ENCODE data around the gene CCL7.

The CCL7 gene

GRCh38 chr17:34252444-34253138, 17.4 kb upstream of the CCL7 start:
- no peak for TF ChIP-seq CTCF (conservative IDR thresholded peaks at IDR 0.05; ENCODE audit: control insufficient read depth, insufficient read depth, low read depth, low read length)
- peak; percentile 92 for DNase-seq (ENCODE audit: low read depth)
- H3K4me3 ChIP-seq (ENCODE audit: control insufficient read depth, low read depth, low read length): no peak overlapping the region

- TF ChIP-seq CTCF (conservative IDR thresholded peaks at IDR 0.05; ENCODE audit: control insufficient read depth, insufficient read depth, low read depth, low read length): no peak
- DNase-seq (ENCODE audit: low read depth): no peak
- no peak overlapping the region for H3K4me3 ChIP-seq (ENCODE audit: control insufficient read depth, low read depth, low read length)
Measured at GRCh38 chr17:34253139-34253525, 16.9 kb upstream of the CCL7 start.

GRCh38 chr17:34254146-34254545, 15.9 kb upstream of the CCL7 start:
- TF ChIP-seq CTCF (conservative IDR thresholded peaks at IDR 0.05; ENCODE audit: control insufficient read depth, insufficient read depth, low read depth, low read length): no peak
- peak; percentile 92 for DNase-seq (ENCODE audit: low read depth)
- H3K4me3 ChIP-seq (ENCODE audit: control insufficient read depth, low read depth, low read length): no peak overlapping the region

- no peak for TF ChIP-seq CTCF (conservative IDR thresholded peaks at IDR 0.05; ENCODE audit: control insufficient read depth, insufficient read depth, low read depth, low read length)
- peak; percentile 84 for DNase-seq (ENCODE audit: low read depth)
- peak within 1 kb of the TSS; percentile 65 for H3K4me3 ChIP-seq (ENCODE audit: control insufficient read depth, low read depth, low read length)
Measured at GRCh38 chr17:34254651-34255380, 15.2 kb upstream of the CCL7 start, which contains the start of gene CCL2. TSS of gene CCL2 (plus strand) at chr17:34255285. CDS start at chr17:34255350, 65 bp downstream.

GRCh38 chr17:34255381-34255732, 14.7 kb upstream of the CCL7 start:
- TF ChIP-seq CTCF (conservative IDR thresholded peaks at IDR 0.05; ENCODE audit: control insufficient read depth, insufficient read depth, low read depth, low read length): no peak
- H3K4me3 ChIP-seq (ENCODE audit: control insufficient read depth, low read depth, low read length): peak overlapping the region; percentile 65
- peak; percentile 38 for DNase-seq (ENCODE audit: low read depth)

GRCh38 chr17:34255841-34256240, 14.2 kb upstream of the CCL7 start:
- no peak for DNase-seq (ENCODE audit: low read depth)
- TF ChIP-seq CTCF (conservative IDR thresholded peaks at IDR 0.05; ENCODE audit: control insufficient read depth, insufficient read depth, low read depth, low read length): no peak
- peak overlapping the region; percentile 65 for H3K4me3 ChIP-seq (ENCODE audit: control insufficient read depth, low read depth, low read length)

All from fibroblast of mammary gland (primary cell).